Stimulated activated CD4-positive, alpha-beta T cell treated with anti-CD3 and anti-CD28 coated beads, Interleukin-4, amount 100 ng/mL, for 4 hours (primary cell): ENCODE results near the gene LRRFIP2.
"Not testable (repeated sequence)": the region's sequence is repeated elsewhere in the genome, so short reads cannot be mapped to it uniquely, and the experiment has no call there.

Source experiments
- DNase-seq, 2 experiments: peaks; one replicate each; pipeline ENCODE4 v3.0.0-alpha.2; 2020

LRRFIP2 gene

GRCh38 chr3:37183976-37184375 is 9.6 kb upstream of the LRRFIP2 start:
- no peak for DNase-seq

DNA sequence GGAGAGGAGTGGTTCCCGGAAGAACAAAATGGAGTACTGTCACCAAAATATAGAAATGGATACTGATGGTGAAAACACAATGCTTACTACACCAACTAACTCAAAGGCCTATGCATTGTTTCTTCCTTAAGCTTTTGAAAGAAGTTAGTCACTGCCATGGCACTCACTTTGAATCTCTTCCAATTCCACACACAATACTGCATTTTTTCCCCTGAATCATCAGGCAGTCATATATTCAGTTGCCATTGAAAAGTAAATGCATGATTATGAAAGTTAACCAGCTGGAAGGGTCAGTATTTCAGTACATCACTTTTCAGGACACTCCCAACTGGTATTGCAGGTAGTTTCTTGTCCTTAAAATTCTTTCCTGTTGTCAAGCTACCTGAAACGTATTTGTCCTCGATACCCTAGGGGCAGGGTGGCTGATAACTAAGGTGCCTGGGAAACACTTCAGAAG is 9.0 kb upstream of the LRRFIP2 start:
- no peak for DNase-seq

DNA sequence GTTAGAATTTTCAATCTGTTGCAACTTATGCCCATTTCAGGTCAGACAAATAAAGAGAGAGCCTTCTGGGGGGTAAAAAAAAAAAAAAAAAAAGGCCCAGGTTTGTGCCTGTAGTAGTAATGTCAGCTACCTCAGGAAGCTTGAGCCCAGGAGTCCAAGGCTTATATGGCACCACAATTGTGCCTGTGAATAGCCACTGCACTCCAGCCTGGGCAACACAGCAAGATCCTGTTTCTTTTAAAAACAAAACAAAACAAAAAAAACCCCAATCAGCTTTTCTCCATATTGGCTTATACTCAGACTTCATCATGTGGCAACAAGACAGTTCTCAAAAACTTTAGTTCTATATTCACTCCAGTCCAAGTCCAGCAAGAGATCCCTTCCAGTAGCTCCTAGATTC is 8.4 kb upstream of the LRRFIP2 start:
- no peak for DNase-seq

DNA sequence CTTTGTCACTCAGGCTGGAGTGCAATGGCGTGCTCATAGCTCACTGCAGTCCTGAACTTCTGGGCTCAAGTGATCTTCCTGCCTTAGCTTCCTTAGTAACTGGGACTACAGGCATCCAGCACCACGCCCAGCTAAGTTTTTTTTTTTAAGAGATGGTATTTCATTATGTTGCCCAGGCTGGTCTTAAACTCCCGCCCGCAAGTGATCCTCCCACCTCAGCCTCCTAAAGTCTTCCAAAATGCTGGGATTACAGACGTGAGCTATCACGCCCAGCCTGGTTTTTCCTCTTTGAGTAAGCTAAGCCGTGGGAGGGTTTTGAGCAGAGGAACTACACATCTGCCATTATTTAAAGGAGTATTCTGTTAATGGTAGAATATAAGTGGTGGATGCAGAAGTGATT is 7.4 kb upstream of the LRRFIP2 start:
- no peak for DNase-seq

GRCh38 chr3:37179144-37179967 is 5.0 kb upstream of the LRRFIP2 start:
- DNase-seq, result no peak

DNA sequence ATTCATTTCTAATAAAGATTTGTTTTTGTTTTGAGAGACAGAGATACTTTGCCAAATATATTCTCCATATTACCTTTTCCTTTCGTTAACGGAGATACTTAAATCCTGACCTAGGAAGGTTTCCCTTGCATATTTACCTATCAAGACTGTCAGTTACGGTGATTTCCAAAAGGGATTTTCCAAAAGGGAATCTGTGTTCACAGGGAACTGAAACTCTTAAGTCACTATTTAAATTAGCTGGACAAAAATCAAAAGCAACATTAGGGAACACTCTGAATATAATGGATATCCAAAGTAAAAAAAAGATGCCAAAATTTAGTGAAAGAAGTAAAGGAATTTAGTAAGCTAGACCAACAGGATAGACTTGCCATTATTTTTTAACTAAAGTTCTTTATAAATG is 576 bp downstream of the LRRFIP2 start:
- no peak for DNase-seq

GRCh38 chr3:37171144-37171543 is 3.2 kb downstream of the LRRFIP2 start:
- no peak for DNase-seq

- no peak for DNase-seq
Measured at GRCh38 chr3:37170513-37170912, 3.9 kb downstream of the LRRFIP2 start.

GRCh38 chr3:37170060-37170459 is 4.3 kb downstream of the LRRFIP2 start:
- no peak for DNase-seq

DNA sequence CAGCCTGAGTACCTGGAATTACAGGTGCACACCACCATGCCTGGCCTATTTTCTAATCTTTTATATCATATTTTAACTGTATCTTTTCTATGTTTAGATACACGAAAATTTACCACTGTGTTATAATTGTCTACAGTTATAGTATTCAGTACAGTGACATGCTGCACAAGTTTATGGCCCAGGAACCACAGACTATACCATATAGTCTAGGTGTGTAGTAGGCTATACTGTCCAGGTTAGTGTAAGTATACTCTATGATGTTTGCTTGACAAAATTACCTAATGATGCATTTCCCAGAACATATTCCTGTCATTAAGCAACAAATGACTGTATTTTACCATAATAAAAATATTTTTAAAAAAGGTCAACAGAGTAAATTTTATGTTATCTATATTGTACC is 5.5 kb downstream of the LRRFIP2 start:
- no peak for DNase-seq

GRCh38 chr3:37163262-37164015 is 10.9 kb downstream of the LRRFIP2 start:
- DNase-seq, result peak in 1 of 2 experiments; percentile 18

- DNase-seq, result no peak
Measured at GRCh38 chr3:37162501-37163245, 11.7 kb downstream of the LRRFIP2 start.

DNA sequence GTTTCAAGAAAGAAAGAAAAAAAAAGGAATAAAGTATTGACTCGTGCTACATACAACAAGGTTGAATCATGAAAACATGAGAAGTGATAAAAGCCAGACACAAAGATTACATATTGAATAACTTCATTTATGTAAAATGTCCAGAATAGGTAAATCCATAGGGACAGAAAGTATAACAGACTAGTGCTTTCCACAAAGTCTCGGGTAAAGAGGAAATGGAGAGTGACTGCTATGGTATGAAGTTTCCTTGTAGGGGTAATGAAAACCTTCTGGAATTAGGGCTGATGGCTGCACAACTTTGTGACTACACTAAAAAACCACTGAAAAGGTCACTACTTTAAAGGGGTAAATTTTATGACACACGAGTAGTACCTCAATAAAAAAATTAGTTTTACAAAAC is 13.0 kb downstream of the LRRFIP2 start:
- no peak for DNase-seq

DNA sequence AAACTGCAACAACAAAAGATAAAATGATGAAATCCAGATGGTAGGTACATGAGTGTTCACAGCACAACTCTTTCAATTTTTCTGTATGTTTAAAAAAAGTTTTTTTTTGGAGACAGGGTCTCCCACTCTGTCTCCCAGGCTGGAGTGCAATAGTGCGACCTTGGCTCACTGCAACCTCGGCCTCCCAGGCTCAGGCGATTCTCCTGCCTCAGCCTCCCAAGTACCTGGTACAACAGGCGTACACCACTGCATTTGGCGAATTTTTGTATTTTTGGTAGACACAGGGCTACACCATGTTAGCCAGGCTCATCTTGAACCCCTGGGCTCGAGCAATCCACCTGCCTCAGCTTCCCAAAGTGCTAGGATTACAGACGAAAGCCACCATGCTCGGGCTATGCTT is 18.6 kb downstream of the LRRFIP2 start:
- DNase-seq, result no peak

DNA sequence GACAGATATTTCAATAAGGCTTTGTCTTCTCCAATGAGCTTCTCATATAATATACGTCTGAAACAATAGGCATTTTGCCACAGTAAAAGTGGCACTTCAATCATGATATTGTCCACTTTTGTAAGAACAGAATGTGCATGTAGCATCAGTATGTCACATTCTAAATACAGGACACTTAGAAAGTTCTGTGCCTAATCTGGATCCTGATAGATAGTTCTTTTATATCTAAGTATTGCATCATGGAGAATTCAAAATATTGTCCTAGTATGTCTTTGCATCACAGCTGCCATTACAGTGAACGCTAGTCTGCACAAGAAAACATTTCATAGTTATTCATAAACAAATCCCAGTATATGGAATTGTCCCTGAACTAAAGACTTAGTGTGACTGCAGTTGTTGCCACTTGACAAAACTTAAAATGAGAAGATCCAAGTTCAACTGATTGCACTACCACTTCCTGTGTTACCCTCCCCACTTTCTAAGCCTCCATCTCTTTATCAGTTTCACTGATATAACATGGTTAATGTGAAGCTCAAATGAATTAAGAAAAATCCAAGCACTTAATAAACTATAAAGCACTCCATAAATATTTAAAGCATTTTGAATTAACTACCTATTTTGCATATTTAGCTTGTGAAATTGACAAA is 19.6 kb downstream of the LRRFIP2 start:
- no peak for DNase-seq

DNA sequence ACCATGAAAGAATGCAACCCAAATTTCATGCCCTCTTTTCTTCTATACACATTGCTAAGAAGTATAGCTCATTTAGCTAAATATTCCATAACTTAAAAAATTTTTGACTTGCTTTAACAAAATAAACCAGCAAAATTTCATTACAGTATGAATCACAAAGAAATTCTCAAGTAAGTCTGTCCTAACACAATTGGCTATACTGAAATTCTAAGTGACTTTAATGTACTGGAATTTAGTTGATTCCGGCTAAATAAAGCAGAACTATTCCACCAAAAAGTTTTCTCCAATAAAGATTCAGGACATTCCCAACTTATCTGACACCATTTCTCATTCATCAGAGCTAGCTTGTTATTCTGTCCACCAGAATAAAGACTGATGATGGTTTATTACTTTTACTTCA is 23.8 kb downstream of the LRRFIP2 start:
- DNase-seq, result no peak

- no peak for DNase-seq
Measured at GRCh38 chr3:37149257-37149656, 25.1 kb downstream of the LRRFIP2 start.

- no peak for DNase-seq
Measured at GRCh38 chr3:37148208-37148607, 26.2 kb downstream of the LRRFIP2 start.

- DNase-seq, result no peak
Measured at GRCh38 chr3:37147666-37148065, 26.7 kb downstream of the LRRFIP2 start.

- not testable (repeated sequence) for DNase-seq
Measured at GRCh38 chr3:37146927-37147326, 27.5 kb downstream of the LRRFIP2 start.

DNA sequence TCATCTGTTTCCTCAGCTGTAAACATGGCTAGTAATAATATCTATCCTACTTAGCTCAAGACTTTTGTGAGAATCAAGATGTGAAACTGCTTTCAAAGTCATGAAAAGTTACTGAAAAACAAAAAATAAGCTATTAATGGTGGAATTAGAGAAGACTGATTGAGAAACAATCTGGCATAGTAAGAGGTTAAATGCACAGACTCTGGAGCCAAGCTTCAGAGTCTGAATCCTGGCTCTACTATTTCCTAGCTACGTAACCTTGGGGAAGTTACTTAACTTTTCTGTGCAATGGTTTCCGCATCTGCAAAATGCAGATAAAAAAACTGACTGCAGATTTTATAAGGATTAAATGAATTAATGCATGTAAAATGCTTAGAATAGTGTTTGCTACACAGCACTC is 28.8 kb downstream of the LRRFIP2 start:
- no peak for DNase-seq

- no peak for DNase-seq
Measured at GRCh38 chr3:37144806-37145205, 29.6 kb downstream of the LRRFIP2 start.

DNA sequence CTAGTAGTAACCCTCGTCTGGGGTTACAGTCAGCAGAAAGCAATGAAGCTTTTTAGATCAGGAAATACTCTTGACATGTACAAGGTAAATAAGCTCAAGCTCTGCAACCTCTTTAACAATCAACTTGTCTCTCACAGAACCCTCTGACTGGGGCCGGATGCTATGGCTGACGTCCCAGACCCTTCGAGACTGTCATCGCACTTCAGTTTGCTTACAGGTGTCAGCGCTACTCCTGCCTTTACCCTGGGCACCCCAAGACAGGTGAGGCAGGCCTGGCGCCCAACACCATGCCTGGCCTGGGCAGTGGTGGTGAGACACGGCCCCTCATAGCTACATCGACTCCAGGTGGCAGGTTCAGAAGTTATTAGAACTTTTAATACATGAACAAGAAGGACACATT is 30.6 kb downstream of the LRRFIP2 start:
- DNase-seq, result no peak
